Mesothelial cell of epicardium (in vitro differentiated cells): ENCODE measurements around the gene RALGAPB. TPM values are rescaled to one million over a fixed set of nuclear protein-coding genes. Genes with fewer than 3 reads are reported as not detected.
"Not testable (repeated sequence)": the region's sequence is repeated elsewhere in the genome, so short reads cannot be mapped to it uniquely, and the experiment has no call there.

Experiments
- DNase-seq, 2 experiments: peaks; one replicate each; pipeline ENCODE4 v3.0.0; 2021; ENCODE audit warnings: low spot score in 2 of 2; ENCODE audit not compliant: unreplicated experiment in 2 of 2
- H3K27ac Mint-ChIP-seq: 2 replicates; pipeline ENCODE4 v1.8.0; 2021; ENCODE audit warnings: mixed read lengths
- H3K27me3 Mint-ChIP-seq: 2 replicates; pipeline ENCODE4 v1.8.0; 2021; ENCODE audit warnings: low read depth, mixed read lengths
- H3K36me3 Mint-ChIP-seq: 2 replicates; pipeline ENCODE4 v1.8.0; 2021; ENCODE audit warnings: mixed read lengths
- H3K4me1 Mint-ChIP-seq: 2 replicates; pipeline ENCODE4 v1.8.0; 2021; ENCODE audit warnings: mixed read lengths
- H3K4me3 Mint-ChIP-seq: 2 replicates; pipeline ENCODE4 v1.8.0; 2021; ENCODE audit warnings: mild to moderate bottlenecking, moderate library complexity, mixed read lengths
- H3K9me3 Mint-ChIP-seq: 2 replicates; pipeline ENCODE4 v1.8.0; 2021; ENCODE audit warnings: mixed read lengths
- CTCF ChIP-seq: fragments of 200-600 bp; sonication (generic); IDR thresholded peaks from one replicate; pipeline ENCODE4 v1.5.0; 2021; ENCODE audit warnings: antibody characterized with exemption; ENCODE audit not compliant: unreplicated experiment
- total RNA-seq: library from RNA; stranded (reverse); gene quantifications from 3 replicates; pipeline ENCODE4 v1.2.1, GENCODE V29; 2021

The RALGAPB gene
- total RNA-seq, 1 donor from 2014 or later = 43.5 TPM

DNA sequence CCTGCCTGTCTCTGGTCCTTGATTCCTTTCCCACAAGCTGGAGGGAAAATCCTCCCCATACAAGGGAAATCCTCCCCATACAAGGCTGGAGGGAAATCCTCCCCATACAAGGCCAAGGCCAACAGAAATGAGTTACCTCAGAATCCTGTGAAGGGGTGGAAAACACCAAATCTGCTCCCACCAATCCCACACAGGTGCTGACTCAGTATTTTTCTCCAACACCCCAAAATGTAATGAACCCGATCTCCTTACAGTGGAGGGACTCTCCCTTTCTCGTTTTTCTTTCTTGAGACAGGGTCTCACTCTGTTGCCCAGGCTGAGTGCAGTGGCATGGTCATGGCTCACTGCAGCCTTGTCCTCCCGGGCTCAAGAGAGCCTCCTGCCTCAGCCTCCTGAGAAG, 43.8 kb upstream of the RALGAPB start:
- Mint-ChIP-seq H3K4me3 (no peak overlapping the region), H3K36me3 (peaks cover 52% of the 10 kb centered on the region), H3K27ac (no peak overlapping the region), H3K27me3 (no peaks in the 10 kb centered on the region), H3K4me1 (peaks cover 7% of the 10 kb centered on the region), H3K9me3 (peaks cover 11% of the 10 kb centered on the region)
- no peak for DNase-seq
- TF ChIP-seq CTCF = no peak

GRCh38 chr20:38429301-38429700, 43.3 kb upstream of the RALGAPB start:
- Mint-ChIP-seq H3K36me3 (peaks cover 51% of the 10 kb centered on the region), H3K27ac (no peak overlapping the region), H3K9me3 (peaks cover 11% of the 10 kb centered on the region), H3K4me3 (no peak overlapping the region), H3K4me1 (peaks cover 12% of the 10 kb centered on the region), H3K27me3 (no peaks in the 10 kb centered on the region)
- no peak for DNase-seq
- TF ChIP-seq CTCF = no peak

DNA sequence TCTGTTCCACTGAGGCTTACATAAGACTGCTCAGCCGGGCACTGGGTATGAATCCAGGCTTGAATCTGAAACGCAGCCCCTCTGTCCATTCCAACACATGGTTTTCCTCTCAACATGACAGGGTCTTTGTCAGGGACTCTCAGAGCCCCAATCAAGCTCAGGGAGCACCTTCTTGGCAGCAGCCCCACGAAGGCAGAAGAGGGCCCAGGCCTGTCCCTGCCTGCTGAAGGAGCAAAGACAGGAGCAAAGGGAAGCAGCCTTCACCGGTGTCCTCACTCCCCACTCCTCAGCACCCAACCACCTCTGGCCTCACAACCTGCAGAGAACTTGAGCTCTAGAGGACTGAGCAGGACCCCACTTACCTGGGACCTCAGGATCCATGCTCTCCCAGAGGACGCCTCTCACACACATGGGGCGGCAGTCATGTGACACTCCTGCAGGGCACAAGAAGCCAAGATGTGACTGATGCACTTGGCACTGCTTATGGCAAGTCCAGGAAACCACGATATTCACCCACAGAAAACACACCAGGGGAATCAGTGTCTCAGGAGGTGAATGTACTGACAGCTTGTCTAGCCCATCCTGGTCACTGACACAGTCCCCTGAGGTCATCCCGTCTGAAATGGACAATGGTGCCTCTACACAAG, 41.8 kb upstream of the RALGAPB start:
- DNase-seq = no peak
- Mint-ChIP-seq H3K4me3 (no peak overlapping the region), H3K9me3 (peaks cover 11% of the 10 kb centered on the region), H3K36me3 (peaks cover 46% of the 10 kb centered on the region), H3K27me3 (peaks cover 1% of the 10 kb centered on the region), H3K4me1 (peaks cover 15% of the 10 kb centered on the region), H3K27ac (no peak overlapping the region)
- TF ChIP-seq CTCF = no peak

- Mint-ChIP-seq H3K27me3 (peaks cover 3% of the 10 kb centered on the region), H3K9me3 (peaks cover 11% of the 10 kb centered on the region), H3K36me3 (peaks cover 40% of the 10 kb centered on the region), H3K4me3 (no peak overlapping the region), H3K4me1 (peaks cover 15% of the 10 kb centered on the region), H3K27ac (no peak overlapping the region)
- DNase-seq = no peak
- TF ChIP-seq CTCF = no peak
These were observed 40.4 kb upstream of the RALGAPB start for GRCh38 chr20:38432292-38432691.

GRCh38 chr20:38432870-38433269, 39.8 kb upstream of the RALGAPB start:
- H3K27ac Mint-ChIP-seq, DNase-seq, H3K4me3 Mint-ChIP-seq, H3K27me3 Mint-ChIP-seq: not testable (repeated sequence)
- Mint-ChIP-seq H3K9me3 (peaks cover 11% of the 10 kb centered on the region), H3K36me3 (peaks cover 40% of the 10 kb centered on the region), H3K4me1 (peaks cover 15% of the 10 kb centered on the region)

DNA sequence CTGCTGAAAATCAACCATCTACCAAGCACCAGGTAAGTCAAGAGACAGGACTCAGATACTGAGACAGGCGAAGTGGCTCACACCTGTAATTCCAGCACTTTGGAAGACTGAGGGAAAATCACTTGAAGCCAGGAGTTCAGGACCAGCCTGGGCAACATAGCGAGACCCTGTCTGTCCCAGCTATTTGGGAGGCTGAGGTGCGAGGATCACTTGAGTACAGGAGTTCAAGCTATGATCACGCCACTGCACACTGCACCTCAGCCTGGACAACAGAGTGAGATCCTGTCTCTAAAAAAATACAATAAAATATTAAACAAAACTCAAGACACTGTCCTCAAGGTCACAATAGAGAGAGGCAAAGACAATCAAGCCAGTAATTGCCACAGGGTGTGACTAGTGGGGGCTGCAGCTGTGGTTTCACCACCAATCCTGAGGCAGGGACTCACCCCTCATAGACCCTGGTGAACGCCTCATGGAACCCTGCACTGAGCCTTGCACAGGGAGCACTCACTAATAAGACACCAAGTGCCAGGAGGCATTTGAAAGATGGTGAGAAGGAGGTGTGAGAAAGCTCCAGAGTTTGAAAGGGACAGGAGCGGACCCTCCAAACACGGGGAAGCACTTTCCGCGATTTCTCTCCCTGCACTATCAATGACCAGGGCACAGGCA, 39.2 kb upstream of the RALGAPB start:
- Mint-ChIP-seq H3K36me3 (peaks cover 35% of the 10 kb centered on the region), H3K27ac (no peak overlapping the region), H3K27me3 (peaks cover 7% of the 10 kb centered on the region), H3K4me3 (peak overlapping the region; percentile 97), H3K4me1 (peaks cover 12% of the 10 kb centered on the region), H3K9me3 (peaks cover 11% of the 10 kb centered on the region)
- no peak for TF ChIP-seq CTCF
- no peak for DNase-seq
